Neutrophil (primary cell): ENCODE results near the gene USP22.
"Not testable (repeated sequence)": the region's sequence is repeated elsewhere in the genome, so short reads cannot be mapped to it uniquely, and the experiment has no call there.

Source experiments
- H3K27ac ChIP-seq: fragments of 200-600 bp; sonication (generic); 2 replicates; pipeline ENCODE4 v1.5.1; 2016; ENCODE audit warnings: mild to moderate bottlenecking, moderate library complexity
- H3K27me3 ChIP-seq: fragments of 200-600 bp; sonication (generic); 2 replicates; pipeline ENCODE4 v1.6.0; 2016; ENCODE audit warnings: mild to moderate bottlenecking
- H3K36me3 ChIP-seq: fragments of 200-600 bp; sonication (generic); 2 replicates; pipeline ENCODE4 v1.5.1; 2017
- H3K4me1 ChIP-seq, 2 experiments: fragments of 200-600 bp in 1 of 2; sonication (generic) in 1 of 2; 1 replicate in 1 of 2; 2 replicates in 1 of 2; pipeline versions ENCODE4 v1.5.1 to v1.6.1; 2013 to 2016; ENCODE audit warnings: low read depth in 1 of 2, low read length in 1 of 2, mild to moderate bottlenecking in 1 of 2, moderate library complexity in 1 of 2; ENCODE audit not compliant: control insufficient read depth in 1 of 2, insufficient read depth in 1 of 2
- H3K4me3 ChIP-seq, 2 experiments: fragments of 200-600 bp in 1 of 2; sonication (generic) in 1 of 2; 1 replicate in 1 of 2; 2 replicates in 1 of 2; pipeline ENCODE4 v1.5.1; 2013 to 2016; ENCODE audit warnings: low read depth in 1 of 2, low read length in 1 of 2, mild to moderate bottlenecking in 1 of 2, moderate library complexity in 1 of 2
- H3K9me3 ChIP-seq: fragments of 200-600 bp; sonication (generic); 2 replicates; pipeline ENCODE4 v1.5.1; 2016
- TF ChIP-seq, protein P1 (sequence below): fragments of 200-600 bp; sonication (generic); IDR thresholded peaks from 2 replicates; pipeline ENCODE4 v1.5.1; 2016; ENCODE audit warnings: antibody characterized with exemption

Gene USP22

DNA sequence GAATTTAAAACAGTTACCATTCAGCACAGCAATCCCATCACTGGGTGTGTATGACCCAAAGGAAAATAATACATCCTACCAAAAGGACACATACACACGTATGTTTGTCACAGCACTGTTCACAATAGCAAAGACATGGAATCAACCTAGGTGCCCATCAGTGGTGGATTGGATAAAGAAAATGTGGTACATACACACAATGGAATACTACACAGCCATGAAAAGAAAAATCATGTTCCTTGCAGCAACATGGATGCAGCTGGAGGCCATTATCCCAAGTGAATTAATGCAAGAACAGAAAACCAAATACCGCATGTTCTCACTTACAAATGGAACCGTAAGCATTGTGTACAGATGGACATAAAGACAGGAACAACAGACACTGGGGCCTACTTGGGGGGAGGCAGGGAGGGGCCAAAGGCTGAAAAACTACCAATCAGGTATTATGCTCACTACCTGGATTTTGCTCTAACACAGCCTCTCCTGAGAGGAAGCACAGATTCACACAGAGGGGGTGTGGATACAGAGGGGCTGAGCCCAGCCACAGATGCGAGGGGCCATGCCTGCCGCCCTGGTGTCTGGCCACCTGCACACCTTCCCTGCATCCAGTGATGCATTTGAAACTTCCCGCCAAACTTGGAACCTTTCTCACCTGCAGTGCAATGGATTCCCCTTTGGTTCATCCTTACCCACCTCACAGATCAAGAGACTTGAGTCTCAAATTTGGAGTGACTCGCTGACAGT, 55.9 kb downstream of the USP22 start:
- no peak overlapping the region for H3K4me3 ChIP-seq
- no peaks in the 10 kb centered on the region for H3K4me1 ChIP-seq
- H3K27me3 ChIP-seq, result no peaks in the 10 kb centered on the region
- no peaks in the 10 kb centered on the region for H3K36me3 ChIP-seq
- TF ChIP-seq, protein P1, sequence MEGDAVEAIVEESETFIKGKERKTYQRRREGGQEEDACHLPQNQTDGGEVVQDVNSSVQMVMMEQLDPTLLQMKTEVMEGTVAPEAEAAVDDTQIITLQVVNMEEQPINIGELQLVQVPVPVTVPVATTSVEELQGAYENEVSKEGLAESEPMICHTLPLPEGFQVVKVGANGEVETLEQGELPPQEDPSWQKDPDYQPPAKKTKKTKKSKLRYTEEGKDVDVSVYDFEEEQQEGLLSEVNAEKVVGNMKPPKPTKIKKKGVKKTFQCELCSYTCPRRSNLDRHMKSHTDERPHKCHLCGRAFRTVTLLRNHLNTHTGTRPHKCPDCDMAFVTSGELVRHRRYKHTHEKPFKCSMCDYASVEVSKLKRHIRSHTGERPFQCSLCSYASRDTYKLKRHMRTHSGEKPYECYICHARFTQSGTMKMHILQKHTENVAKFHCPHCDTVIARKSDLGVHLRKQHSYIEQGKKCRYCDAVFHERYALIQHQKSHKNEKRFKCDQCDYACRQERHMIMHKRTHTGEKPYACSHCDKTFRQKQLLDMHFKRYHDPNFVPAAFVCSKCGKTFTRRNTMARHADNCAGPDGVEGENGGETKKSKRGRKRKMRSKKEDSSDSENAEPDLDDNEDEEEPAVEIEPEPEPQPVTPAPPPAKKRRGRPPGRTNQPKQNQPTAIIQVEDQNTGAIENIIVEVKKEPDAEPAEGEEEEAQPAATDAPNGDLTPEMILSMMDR, result no peak
- H3K27ac ChIP-seq, result no peak overlapping the region
- no peaks in the 10 kb centered on the region for H3K9me3 ChIP-seq

DNA sequence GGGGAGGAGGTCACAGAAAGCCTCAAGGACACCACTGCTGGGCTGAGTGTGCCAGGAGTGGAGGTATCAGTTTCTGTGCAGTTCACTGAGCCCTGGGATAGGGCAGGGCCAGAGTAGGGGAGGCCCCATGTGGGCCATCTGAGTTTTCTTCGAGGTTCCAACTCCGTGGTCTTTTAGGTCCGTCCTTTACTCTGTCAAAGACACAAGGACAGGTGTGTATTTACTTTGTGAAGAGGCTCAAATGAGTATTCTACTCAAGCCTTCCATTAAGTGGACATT, 59.5 kb downstream of the USP22 start:
- Histone ChIP-seq H3K36me3 (no peaks in the 10 kb centered on the region), H3K9me3 (no peaks in the 10 kb centered on the region), H3K4me1 (no peaks in the 10 kb centered on the region), H3K27me3 (peaks cover 11% of the 10 kb centered on the region), H3K27ac (no peak overlapping the region), H3K4me3 (no peak overlapping the region)
- TF ChIP-seq, protein P1, result no peak

DNA sequence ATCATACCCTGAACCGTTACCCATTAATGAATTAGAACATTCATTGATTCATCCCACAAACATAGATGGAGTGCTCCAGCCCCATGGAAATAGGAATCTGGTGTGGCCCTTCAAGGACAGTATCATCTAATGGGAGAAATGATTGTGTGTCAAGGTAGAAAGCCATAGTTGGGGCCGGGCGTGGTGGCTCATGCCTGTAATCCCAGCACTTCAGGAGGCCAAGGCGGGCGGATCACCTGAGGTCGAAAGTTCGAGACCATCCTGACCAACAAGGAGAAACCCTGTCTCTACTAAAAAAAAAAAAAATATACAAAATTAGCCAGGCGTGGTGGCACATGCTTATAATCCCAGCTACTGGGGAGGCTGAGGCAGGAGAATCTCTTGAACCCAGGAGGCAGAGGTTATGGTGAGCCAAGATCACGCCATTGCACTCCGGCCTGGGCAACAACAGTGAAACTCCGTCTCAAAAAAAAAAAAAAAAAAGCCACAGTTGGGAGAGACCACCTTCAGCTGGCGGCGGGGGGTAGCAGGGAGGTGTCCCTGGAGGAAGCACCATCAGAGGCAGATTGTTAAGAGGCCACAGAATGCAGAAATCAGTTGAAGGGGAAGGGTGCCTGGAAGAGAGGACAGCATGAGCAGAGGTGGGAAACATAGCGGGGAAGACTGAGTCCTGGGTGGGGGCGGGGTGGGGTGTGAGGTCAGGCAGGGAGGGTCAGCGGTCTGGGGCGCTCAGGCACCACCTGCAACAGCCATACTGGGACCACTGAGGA, 60.0 kb downstream of the USP22 start:
- TF ChIP-seq, protein P1, result no peak
- Histone ChIP-seq H3K27ac (no peak overlapping the region), H3K4me1 (no peaks in the 10 kb centered on the region), H3K4me3 (no peak overlapping the region), H3K9me3 (no peaks in the 10 kb centered on the region), H3K36me3 (no peaks in the 10 kb centered on the region), H3K27me3 (peaks cover 11% of the 10 kb centered on the region)

DNA sequence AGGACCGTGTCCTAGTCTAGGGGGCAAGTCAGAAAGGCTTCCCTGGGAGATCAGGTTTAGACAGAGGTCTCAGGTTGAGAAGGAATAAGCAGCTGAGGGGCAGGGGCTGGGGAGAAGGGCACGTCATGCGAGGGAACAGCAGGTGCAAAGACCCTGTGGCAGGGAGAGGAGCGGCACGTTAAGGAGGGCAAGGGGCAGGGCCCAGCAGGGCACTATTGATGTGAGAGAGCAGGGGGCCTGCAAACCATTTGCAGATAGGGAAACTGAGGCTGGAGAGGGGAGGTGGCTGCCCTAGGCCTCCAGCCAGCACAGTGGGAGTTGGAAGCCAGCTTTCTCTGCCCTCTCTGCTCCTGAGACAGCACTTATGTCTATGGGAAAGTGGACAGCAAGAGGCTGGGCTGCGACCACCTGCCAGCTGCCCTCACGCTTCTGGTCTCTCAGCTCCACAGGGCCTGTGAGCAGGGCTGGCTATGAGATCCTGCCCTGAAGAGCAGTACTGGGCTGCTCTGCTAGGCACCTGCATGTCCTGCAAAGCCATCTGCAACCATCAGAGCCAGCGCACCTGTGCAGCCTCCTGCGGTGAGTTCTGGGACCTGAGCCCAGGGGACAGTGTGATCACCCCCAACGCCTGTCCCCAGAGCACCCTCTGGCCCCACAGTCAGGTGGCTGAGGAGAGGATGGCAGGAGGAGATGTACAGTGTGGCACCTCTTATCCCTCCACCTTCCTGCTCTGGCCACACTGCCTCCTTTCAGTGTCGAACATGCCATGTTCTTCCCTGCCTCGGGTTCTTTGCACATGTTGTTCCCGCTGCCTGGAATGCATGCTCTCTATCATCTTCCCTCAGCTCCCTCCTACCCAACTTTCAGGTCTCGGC, 61.5 kb downstream of the USP22 start:
- no peak overlapping the region for H3K4me3 ChIP-seq
- peaks cover 20% of the 10 kb centered on the region for H3K27me3 ChIP-seq
- H3K27ac ChIP-seq, result no peak overlapping the region
- H3K4me1 ChIP-seq, result no peaks in the 10 kb centered on the region
- no peaks in the 10 kb centered on the region for H3K9me3 ChIP-seq
- H3K36me3 ChIP-seq, result no peaks in the 10 kb centered on the region
- TF ChIP-seq, protein P1, result no peak

DNA sequence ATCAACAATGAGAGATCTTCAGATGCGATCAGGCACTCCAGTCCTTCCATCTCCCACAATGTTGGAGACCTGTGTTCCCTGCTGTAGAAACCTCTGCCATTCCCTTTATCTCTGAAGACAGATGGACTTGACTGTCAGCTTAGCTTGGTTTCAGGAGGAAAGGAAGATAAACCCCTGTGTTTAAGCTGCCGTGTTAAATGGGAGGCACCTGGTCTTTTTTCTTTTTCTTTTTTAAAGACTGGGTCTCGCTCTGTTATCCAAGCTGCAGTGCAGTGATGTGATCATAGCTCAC, 63.1 kb downstream of the USP22 start:
- H3K27ac ChIP-seq, result no peak overlapping the region
- H3K4me1 ChIP-seq, result no peaks in the 10 kb centered on the region
- H3K4me3 ChIP-seq, result no peak overlapping the region
- TF ChIP-seq, protein P1, result no peak
- H3K9me3 ChIP-seq, result no peaks in the 10 kb centered on the region
- H3K36me3 ChIP-seq, result no peaks in the 10 kb centered on the region
- peaks cover 22% of the 10 kb centered on the region for H3K27me3 ChIP-seq

DNA sequence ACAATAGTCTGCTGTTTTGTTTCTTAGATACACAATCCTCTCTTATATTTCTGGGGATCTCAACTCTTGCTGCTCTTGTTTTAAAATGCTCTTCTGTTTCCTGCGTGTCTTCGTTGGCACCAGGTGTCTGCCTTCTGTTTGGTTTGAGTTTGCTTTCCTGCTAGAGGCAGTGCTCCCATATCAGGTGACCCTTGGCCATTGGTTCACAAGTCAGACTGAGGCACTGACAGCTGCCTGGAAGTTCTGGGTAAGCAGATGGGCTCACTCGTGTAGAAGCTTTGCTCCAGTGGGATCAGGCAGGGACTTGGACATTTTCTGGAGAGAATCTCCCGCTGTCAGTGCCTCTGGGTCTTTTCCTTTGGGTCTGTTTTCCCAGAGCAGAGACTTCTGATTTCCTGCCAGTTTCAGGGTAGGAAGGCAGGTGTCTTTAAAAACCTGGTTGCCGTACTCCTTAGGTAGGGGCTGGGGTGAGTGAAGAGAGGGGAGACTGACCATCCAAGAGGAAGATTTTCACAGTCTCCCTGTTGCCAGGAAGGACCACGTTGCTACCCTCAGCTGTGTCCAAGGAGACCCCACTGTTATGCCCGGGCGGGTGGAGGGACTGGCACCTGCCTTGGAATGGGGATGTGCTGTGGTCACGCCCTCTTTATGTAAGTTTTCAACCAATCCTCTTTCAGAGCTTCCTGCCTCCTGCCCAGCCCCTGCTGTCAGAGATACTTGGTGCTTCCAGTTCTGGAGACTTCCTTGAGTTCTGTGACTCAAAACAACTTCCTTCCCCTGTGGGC, 63.6 kb downstream of the USP22 start:
- H3K36me3 ChIP-seq, H3K4me1 ChIP-seq, H3K9me3 ChIP-seq, H3K27ac ChIP-seq, H3K4me3 ChIP-seq: not testable (repeated sequence)
- H3K27me3 ChIP-seq, result peaks cover 22% of the 10 kb centered on the region

DNA sequence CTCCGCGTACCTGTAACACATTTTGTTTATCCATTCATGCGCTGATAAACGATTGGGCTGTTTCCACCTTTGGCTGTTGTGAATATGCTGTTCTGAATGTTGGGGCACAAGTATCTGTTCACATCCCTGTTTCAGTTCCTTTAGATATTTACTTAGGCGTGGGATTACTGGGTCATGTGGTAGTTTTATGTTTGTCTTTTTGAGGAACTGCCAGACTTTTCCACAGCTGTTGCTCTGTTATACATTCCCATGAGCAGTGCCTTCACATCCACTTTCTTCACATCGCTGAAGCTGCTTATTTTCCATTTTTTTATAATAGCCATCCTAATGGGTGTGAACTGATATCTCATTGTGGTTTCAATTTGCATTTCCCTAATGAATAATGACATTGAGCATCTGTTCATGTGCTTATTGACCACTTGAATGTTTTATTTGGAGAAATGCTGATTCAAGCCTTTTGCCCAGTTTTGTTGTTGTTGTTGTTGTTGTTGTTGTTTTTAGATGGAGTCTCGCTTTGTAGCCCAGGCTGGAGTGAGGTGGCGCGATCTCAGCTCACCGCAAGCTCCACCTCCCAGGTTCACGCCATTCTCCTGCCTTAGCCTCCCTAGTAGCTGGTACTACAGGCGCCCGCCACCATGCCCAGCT, 65.1 kb downstream of the USP22 start:
- H3K27me3 ChIP-seq, result peaks cover 22% of the 10 kb centered on the region
- not testable (repeated sequence) for H3K27ac ChIP-seq, H3K4me1 ChIP-seq, H3K36me3 ChIP-seq, H3K9me3 ChIP-seq, H3K4me3 ChIP-seq
